ENCODE data around the gene GBE1. TPM values are rescaled to one million over a fixed set of nuclear protein-coding genes. Genes with fewer than 3 reads are reported as not detected.

GBE1 gene
- total RNA-seq, 1 experiment from 2014 or later = 9.2 TPM

- H3K27me3 Mint-ChIP-seq (ENCODE audit: low read depth) = no peaks in the 10 kb centered on the region
- CTCF ChIA-PET = no interaction called here
- POLR2A ChIA-PET = no interaction called here
- no peak for TF ChIP-seq NFYB (CRISPR knock-in tag; conservative IDR thresholded peaks at IDR 0.05; ENCODE audit: low read depth)
- TF ChIP-seq ZBTB21 (CRISPR knock-in tag; IDR thresholded peaks at IDR 0.05; ENCODE audit: borderline replicate concordance) = no peak
- TF ChIP-seq, protein P1, sequence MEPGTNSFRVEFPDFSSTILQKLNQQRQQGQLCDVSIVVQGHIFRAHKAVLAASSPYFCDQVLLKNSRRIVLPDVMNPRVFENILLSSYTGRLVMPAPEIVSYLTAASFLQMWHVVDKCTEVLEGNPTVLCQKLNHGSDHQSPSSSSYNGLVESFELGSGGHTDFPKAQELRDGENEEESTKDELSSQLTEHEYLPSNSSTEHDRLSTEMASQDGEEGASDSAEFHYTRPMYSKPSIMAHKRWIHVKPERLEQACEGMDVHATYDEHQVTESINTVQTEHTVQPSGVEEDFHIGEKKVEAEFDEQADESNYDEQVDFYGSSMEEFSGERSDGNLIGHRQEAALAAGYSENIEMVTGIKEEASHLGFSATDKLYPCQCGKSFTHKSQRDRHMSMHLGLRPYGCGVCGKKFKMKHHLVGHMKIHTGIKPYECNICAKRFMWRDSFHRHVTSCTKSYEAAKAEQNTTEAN (CRISPR knock-in tag; IDR thresholded peaks at IDR 0.05) = no peak
- TF ChIP-seq EMX1 (CRISPR knock-in tag; IDR thresholded peaks at IDR 0.05) = no peak
- TF ChIP-seq ATF2 (CRISPR knock-in tag; IDR thresholded peaks at IDR 0.05; ENCODE audit: borderline replicate concordance, low read depth) = no peak
- TF ChIP-seq, protein P2, sequence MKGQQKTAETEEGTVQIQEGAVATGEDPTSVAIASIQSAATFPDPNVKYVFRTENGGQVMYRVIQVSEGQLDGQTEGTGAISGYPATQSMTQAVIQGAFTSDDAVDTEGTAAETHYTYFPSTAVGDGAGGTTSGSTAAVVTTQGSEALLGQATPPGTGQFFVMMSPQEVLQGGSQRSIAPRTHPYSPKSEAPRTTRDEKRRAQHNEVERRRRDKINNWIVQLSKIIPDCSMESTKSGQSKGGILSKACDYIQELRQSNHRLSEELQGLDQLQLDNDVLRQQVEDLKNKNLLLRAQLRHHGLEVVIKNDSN (CRISPR knock-in tag; IDR thresholded peaks at IDR 0.05) = no peak
- no peak for TF ChIP-seq NR2C2 (CRISPR knock-in tag; IDR thresholded peaks at IDR 0.05)
- TF ChIP-seq CREB1 (CRISPR knock-in tag; IDR thresholded peaks at IDR 0.05) = no peak
- no peak for TF ChIP-seq RORB (CRISPR knock-in tag; IDR thresholded peaks at IDR 0.05)
- no peak for TF ChIP-seq ATF3 (CRISPR knock-in tag; conservative IDR thresholded peaks at IDR 0.05)
- TF ChIP-seq CDX4 (CRISPR knock-in tag; IDR thresholded peaks at IDR 0.05; ENCODE audit: borderline replicate concordance) = no peak
- TF ChIP-seq, protein P3, sequence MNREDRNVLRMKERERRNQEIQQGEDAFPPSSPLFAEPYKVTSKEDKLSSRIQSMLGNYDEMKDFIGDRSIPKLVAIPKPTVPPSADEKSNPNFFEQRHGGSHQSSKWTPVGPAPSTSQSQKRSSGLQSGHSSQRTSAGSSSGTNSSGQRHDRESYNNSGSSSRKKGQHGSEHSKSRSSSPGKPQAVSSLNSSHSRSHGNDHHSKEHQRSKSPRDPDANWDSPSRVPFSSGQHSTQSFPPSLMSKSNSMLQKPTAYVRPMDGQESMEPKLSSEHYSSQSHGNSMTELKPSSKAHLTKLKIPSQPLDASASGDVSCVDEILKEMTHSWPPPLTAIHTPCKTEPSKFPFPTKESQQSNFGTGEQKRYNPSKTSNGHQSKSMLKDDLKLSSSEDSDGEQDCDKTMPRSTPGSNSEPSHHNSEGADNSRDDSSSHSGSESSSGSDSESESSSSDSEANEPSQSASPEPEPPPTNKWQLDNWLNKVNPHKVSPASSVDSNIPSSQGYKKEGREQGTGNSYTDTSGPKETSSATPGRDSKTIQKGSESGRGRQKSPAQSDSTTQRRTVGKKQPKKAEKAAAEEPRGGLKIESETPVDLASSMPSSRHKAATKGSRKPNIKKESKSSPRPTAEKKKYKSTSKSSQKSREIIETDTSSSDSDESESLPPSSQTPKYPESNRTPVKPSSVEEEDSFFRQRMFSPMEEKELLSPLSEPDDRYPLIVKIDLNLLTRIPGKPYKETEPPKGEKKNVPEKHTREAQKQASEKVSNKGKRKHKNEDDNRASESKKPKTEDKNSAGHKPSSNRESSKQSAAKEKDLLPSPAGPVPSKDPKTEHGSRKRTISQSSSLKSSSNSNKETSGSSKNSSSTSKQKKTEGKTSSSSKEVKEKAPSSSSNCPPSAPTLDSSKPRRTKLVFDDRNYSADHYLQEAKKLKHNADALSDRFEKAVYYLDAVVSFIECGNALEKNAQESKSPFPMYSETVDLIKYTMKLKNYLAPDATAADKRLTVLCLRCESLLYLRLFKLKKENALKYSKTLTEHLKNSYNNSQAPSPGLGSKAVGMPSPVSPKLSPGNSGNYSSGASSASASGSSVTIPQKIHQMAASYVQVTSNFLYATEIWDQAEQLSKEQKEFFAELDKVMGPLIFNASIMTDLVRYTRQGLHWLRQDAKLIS (CRISPR knock-in tag; IDR thresholded peaks at IDR 0.05; ENCODE audit: borderline replicate concordance) = no peak
- no peak for TF ChIP-seq E2F4 (CRISPR knock-in tag; IDR thresholded peaks at IDR 0.05; ENCODE audit: borderline replicate concordance, low read depth)
- TF ChIP-seq IRF1 (CRISPR knock-in tag; IDR thresholded peaks at IDR 0.05) = no peak
- TF ChIP-seq FOXJ3 (CRISPR knock-in tag; IDR thresholded peaks at IDR 0.05; ENCODE audit: borderline replicate concordance) = no peak
- no peak for TF ChIP-seq ZNF219 (CRISPR knock-in tag; IDR thresholded peaks at IDR 0.05; ENCODE audit: borderline replicate concordance)
- no peak overlapping the region for H3K4me3 Mint-ChIP-seq
- H3K36me3 Mint-ChIP-seq = peaks cover 7% of the 10 kb centered on the region
- H3K9me3 Mint-ChIP-seq = peaks cover 17% of the 10 kb centered on the region
- no peak overlapping the region for H3K27ac Mint-ChIP-seq
- DNase-seq (ENCODE audit: low spot score) (no peak), ATAC-seq (no peak)
- peaks cover 6% of the 10 kb centered on the region for H3K4me1 Mint-ChIP-seq
Measured at GRCh38 chr3:81735334-81735733, 26.1 kb downstream of the GBE1 start.
